Left renal cortex interstitium (tissue), 4 donors: ENCODE measurements around the gene PTPN5. TPM values are rescaled to one million over a fixed set of nuclear protein-coding genes. Genes with fewer than 3 reads are reported as not detected.
A peak's percentile ranks its signal among the peaks of the same experiment; 100 is the strongest.
"Not testable (repeated sequence)": the region's sequence is repeated elsewhere in the genome, so short reads cannot be mapped to it uniquely, and the experiment has no call there.

Source experiments
- DNase-seq, 4 donors: peaks; one replicate each; pipeline ENCODE4 v3.0.0-alpha.2; 2013; ENCODE audit warnings: low read depth in 4 of 4, low spot score in 2 of 4, missing footprints in 1 of 4
- polyA plus RNA-seq, 4 donors: library from polyadenylated mRNA; unstranded; fragments of 120-200 nt; gene quantifications; one replicate each; pipeline ENCODE4 v1.2.1, GENCODE V29; 2013; ENCODE audit not compliant: insufficient read length in 4 of 4

PTPN5 gene
- polyA plus RNA-seq, result 1 to 10 TPM in 1 of 4 donors, under 1 TPM in 3; 0.56 to 1.5 (median 0.78) TPM

GRCh38 chr11:18791207-18791968 lies at the start of gene PTPN5:
Gene PTPN5, minus strand, starts transcription at chr11:18791798. Its CDS starts 19,840 bp downstream, at chr11:18771958.
- DNase-seq, result no peak

GRCh38 chr11:18836417-18836816 lies 44.8 kb upstream of the PTPN5 start:
- DNase-seq, result peak in 1 of 4 donors; percentile 15

- DNase-seq, result no peak
Measured at GRCh38 chr11:18834754-18835466, 43.3 kb upstream of the PTPN5 start.

GRCh38 chr11:18820160-18820559 lies 28.6 kb upstream of the PTPN5 start:
- DNase-seq, result not testable (repeated sequence)

GRCh38 chr11:18804199-18804999 lies 12.8 kb upstream of the PTPN5 start:
- DNase-seq, result no peak

- peak in 1 of 4 donors; percentile 53 for DNase-seq
Measured at GRCh38 chr11:18802381-18803257, 11.0 kb upstream of the PTPN5 start.

- no peak for DNase-seq
Measured at GRCh38 chr11:18798799-18799469, 7.3 kb upstream of the PTPN5 start.

- DNase-seq, result no peak
Measured at GRCh38 chr11:18794956-18795355, 3.4 kb upstream of the PTPN5 start.

- DNase-seq, result no peak
Measured at GRCh38 chr11:18792827-18793226, 1.2 kb upstream of the PTPN5 start.

- DNase-seq, result no peak
Measured at GRCh38 chr11:18791969-18792628, 501 bp upstream of the PTPN5 start.

GRCh38 chr11:18790883-18791206 lies 753 bp downstream of the PTPN5 start:
- DNase-seq, result no peak

- DNase-seq, result no peak
Measured at GRCh38 chr11:18789942-18790341, 1.7 kb downstream of the PTPN5 start.

- DNase-seq, result no peak
Measured at GRCh38 chr11:18785411-18785810, 6.2 kb downstream of the PTPN5 start.

- DNase-seq, result no peak
Measured at GRCh38 chr11:18780896-18781295, 10.7 kb downstream of the PTPN5 start.

- no peak for DNase-seq
Measured at GRCh38 chr11:18780329-18780728, 11.3 kb downstream of the PTPN5 start.

GRCh38 chr11:18778468-18778867 lies 13.1 kb downstream of the PTPN5 start:
- no peak for DNase-seq

- no peak for DNase-seq
Measured at GRCh38 chr11:18776324-18776723, 15.3 kb downstream of the PTPN5 start.

- DNase-seq, result no peak
Measured at GRCh38 chr11:18775492-18776292, 15.9 kb downstream of the PTPN5 start.
